GM10266 (cell line): ENCODE results near the gene TMEM242.
A peak's percentile ranks its signal among the peaks of the same experiment; 100 is the strongest.
"Not testable (repeated sequence)": the region's sequence is repeated elsewhere in the genome, so short reads cannot be mapped to it uniquely, and the experiment has no call there.

Experiments used
- DNase-seq: peaks from one replicate; pipeline ENCODE4 v3.0.0; 2012; ENCODE audit errors: extremely low spot score
- CTCF ChIP-seq: IDR thresholded peaks from 2 replicates; pipeline ENCODE4 v1.5.1; 2012; ENCODE audit warnings: mild to moderate bottlenecking, low read depth; ENCODE audit not compliant: control insufficient read depth, insufficient read depth; ENCODE audit errors: missing control alignments

TMEM242 gene

GRCh38 chr6:157358287-157358686 is 35.0 kb upstream of the TMEM242 start:
- no peak for DNase-seq
- no peak for TF ChIP-seq CTCF

- TF ChIP-seq CTCF = no peak
- no peak for DNase-seq
Observed at GRCh38 chr6:157346373-157346772, 23.1 kb upstream of the TMEM242 start.

GRCh38 chr6:157343732-157344131 is 20.4 kb upstream of the TMEM242 start:
- no peak for DNase-seq
- TF ChIP-seq CTCF = no peak

GRCh38 chr6:157339432-157339831 is 16.1 kb upstream of the TMEM242 start:
- no peak for DNase-seq
- peak; percentile 51 for TF ChIP-seq CTCF

- no peak for TF ChIP-seq CTCF
- DNase-seq = no peak
Observed at GRCh38 chr6:157337751-157338150, 14.4 kb upstream of the TMEM242 start.

- not testable (repeated sequence) for DNase-seq
Observed at GRCh38 chr6:157337276-157337675, 14.0 kb upstream of the TMEM242 start.

GRCh38 chr6:157335829-157336228 is 12.5 kb upstream of the TMEM242 start:
- TF ChIP-seq CTCF = no peak
- DNase-seq = no peak

GRCh38 chr6:157333956-157334355 is 10.6 kb upstream of the TMEM242 start:
- TF ChIP-seq CTCF = no peak

More at GRCh38 chr6:157333956-157334355, 10.6 kb upstream of the TMEM242 start:
- DNase-seq = no peak
